Measurements from ENCODE around the gene MED27.

GRCh38 chr9:132003896-132004295 is 75.8 kb downstream of the MED27 start:
- TF ChIP-seq POLR2A (IDR thresholded peaks at IDR 0.05; ENCODE audit: low read depth, low read length) (no peak), POLR2AphosphoS5 (IDR thresholded peaks at IDR 0.05; ENCODE audit: low read depth, low read length) (no peak)

Data from GM12892 (cell line).